HG03520 (cell line): ENCODE data around the gene RASGEF1B.
A peak's percentile ranks its signal among the peaks of the same experiment; 100 is the strongest.
"Not testable (repeated sequence)": the region's sequence is repeated elsewhere in the genome, so short reads cannot be mapped to it uniquely, and the experiment has no call there.

Experiments used
- ATAC-seq: cut with Tn5 transposase; IDR thresholded peaks from one replicate; pipeline ENCODE4 v1.9.1; 2021; ENCODE audit warnings: mild to moderate bottlenecking, moderate library complexity; ENCODE audit not compliant: unreplicated experiment

Gene RASGEF1B

DNA sequence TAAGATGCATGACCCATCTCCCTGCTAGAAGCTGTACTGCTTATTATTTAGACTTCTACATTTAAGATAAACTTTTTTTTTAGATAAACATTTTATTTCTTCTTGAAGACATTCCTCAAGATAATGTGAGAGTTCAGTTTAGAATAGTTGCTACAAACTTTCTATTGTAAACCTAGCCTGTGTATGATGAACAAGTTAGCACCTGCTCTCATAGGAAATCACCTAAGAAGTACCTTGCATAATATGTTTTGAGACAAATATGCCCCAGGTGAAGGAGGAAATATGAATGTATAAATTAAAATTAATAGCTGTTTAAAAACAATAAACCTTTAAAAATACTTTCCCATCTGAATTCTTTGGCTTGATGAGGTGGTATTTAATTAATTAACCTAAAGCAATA, 35.6 kb downstream of the RASGEF1B start:
- no peak for ATAC-seq

DNA sequence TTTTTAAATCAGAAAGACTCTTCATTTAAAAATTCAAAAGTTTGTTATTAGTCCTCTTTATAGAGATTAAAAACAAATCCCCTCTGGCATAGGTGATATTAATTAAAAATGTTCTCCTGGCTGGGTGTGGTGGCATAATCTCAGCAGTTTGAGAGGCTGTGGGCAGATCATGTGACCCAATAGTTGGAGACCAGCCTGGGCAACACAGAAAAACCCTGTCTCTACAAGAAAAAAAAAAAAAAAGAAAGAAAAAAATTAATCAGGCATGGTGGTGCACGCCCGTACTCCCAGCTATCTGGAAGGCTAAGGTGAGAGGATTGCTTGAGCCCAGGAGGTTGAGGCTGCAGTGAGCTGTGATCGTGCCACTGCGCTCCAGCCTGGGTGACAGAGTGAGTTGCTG, 38.9 kb downstream of the RASGEF1B start:
- ATAC-seq = no peak

DNA sequence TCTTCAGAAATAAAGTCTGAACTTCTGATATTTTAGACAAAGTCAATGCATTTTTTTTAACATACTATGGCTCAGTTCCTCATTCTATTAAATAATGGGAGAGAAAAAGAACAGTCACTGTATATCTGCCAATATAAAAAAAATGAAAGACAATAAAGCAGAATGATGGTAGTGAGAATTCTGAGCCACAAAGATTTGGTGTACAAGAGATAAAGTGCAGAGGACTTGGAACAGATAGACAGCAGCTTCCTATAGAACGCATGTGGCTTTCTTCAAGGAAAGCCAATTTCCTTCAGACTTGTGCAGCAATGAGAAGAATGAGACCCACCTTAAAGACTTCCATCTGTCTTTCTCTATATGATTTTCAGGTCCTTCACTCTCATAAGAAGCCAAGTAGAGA, 39.7 kb downstream of the RASGEF1B start:
- ATAC-seq = no peak

DNA sequence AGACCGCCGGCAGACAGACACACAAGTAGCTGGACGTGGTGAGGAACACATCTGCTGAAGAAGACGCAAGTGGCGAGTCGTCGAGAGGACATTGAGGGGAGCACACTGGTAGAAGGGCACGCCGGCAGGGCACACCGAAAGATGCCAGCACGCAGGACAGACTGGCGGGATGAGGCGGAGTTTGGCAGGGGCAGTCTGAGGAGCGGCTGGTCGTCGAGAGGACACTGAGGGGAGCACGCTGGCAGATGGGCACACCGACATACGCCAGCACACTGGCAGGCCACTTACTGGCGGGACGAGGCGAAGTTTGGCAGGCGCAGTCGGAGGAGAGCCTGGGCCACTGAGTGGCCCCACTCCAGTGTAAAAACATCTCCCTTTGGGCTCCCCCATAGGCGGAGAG, 42.1 kb downstream of the RASGEF1B start:
- no peak for ATAC-seq

GRCh38 chr4:81429031-81429430, 42.7 kb downstream of the RASGEF1B start:
- no peak for ATAC-seq

- no peak for ATAC-seq
Observed at GRCh38 chr4:81428002-81428401, 43.7 kb downstream of the RASGEF1B start.

- no peak for ATAC-seq
Observed at GRCh38 chr4:81427344-81427821, 44.3 kb downstream of the RASGEF1B start.

DNA sequence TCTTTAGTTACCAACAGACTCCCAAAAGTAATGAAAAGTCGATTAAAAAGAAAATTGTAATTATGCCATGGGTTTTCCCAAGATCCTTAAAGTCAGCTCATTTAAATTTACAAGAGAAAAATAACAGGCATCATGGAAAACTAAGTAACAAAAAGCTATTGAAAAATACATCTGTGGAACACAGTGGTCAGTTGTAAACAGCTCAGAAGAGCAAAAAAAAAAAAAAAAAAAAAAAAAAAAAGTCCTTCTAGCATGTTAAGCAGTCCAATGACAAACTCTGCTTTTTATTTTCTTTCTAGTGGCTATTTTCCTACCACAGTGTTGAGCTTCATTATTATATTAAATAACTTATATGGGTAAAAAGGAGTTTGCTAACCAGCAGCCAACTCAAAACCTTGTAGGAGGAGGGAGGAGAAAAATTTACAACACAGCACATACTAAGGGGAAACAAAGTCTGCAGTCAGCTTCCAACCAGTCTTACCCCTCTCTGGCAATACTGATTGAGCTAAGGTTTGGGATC, 44.9 kb downstream of the RASGEF1B start:
- no peak for ATAC-seq

- no peak for ATAC-seq
Observed at GRCh38 chr4:81424816-81425755, 46.6 kb downstream of the RASGEF1B start.

DNA sequence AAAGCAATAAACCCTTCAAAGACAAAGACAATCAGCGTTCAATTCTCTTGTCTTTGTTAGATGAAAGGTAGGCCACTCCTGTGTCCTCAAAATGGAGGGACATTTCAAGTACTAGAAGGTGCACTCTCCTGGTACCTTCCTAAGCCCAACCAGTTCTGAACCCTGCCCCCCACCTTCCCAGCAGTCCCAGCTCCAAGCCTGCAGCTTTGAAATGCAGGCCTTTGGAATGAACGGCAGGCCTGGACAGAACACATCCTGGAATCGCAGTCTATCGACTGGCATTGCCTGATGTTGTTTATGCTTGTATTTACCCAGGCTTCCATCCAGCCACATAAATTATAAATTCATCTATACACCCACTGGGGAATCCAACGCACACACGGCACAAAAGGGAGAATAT, 47.4 kb downstream of the RASGEF1B start:
- no peak for ATAC-seq

DNA sequence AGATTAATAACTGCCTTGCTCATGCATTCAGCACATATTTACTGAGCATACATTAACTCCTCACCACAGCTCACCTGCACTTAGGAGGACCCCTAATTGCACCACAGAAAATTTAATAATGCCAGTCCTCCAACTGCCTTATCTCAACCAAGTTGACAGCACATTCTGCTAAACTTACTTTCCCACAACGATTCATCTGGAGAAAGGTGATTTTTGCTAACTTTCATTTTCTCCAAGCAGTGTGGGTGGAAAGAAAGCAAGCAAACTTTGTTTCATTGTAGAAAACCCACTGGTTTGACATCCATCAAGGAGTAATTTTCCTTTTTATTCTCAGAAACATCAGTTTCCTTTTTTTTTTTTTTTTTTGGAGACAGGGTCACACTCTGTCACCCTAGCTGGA, 49.1 kb downstream of the RASGEF1B start:
- no peak for ATAC-seq

- ATAC-seq = peak; percentile 99
Observed at GRCh38 chr4:81421346-81422218, 50.1 kb downstream of the RASGEF1B start.

DNA sequence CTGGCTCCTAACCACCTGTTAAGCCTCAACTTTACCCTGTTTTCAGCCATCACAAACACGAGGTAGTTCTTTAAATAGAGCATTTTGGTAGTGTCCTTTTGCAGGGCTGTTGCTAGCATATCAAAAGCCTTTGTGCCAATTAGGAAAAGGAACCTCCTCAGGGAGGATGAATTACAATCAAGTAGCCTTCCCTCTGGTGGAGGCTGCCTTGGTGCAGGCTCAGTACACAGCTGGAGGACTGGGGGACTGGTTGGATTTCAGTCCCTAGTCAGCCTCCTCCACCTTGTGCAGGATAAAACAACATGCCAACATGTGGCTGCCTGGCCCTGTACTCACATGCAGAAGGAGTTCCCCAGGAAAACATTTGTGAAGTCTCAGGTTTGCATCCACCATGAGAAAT, 53.1 kb downstream of the RASGEF1B start:
- no peak for ATAC-seq

DNA sequence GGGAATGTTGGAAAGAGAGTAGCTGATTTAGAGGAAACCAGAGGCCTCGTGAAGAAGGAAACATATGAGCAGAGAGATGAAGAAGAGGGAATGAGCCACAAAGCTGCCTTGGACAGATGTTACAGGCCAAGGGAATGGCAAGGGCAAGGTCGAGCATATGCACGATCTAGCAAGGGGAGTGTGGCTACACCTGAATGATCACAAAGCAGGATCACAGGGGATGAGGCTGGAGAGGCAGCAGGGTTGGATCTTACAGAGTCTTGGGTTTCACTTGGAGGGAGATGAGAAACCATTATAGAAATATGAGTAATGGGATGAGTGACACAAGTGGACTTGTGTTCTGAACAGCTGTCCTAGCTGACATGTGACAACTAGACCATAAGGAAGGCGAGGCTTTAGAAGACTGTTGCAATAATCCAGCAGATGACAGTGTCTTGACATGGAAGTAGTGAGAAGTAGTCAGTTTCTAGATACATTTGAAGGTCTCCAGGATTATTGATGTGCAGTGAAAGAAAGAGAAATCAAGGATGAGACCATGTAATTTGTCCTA, 58.7 kb downstream of the RASGEF1B start:
- ATAC-seq = no peak

DNA sequence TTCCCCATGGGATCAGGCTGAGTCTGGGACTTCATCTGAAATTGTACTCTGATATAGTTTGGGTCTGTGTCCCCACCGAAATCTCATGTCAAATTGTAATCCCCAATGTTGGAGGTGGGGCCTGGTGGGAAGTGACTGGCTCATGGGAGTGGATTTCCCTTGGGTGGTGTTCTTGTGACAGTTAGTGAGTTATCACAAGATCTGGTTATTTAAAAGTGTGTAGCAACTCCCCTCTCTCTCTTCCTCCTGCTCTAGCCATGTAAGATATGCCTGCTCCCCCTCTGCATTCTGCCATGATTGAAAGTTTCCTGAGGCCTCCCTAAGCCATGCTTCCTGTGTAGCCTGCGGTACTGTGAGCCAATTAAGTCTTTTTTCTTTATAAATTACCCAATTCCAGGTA, 61.0 kb downstream of the RASGEF1B start:
- no peak for ATAC-seq

GRCh38 chr4:81409836-81410235, 61.9 kb downstream of the RASGEF1B start:
- ATAC-seq = no peak

- ATAC-seq = no peak
Observed at GRCh38 chr4:81408341-81408740, 63.4 kb downstream of the RASGEF1B start.

GRCh38 chr4:81407726-81408125, 64.0 kb downstream of the RASGEF1B start:
- ATAC-seq = no peak

- ATAC-seq = not testable (repeated sequence)
Observed at GRCh38 chr4:81406481-81406880, 65.2 kb downstream of the RASGEF1B start.

GRCh38 chr4:81405900-81406401, 65.8 kb downstream of the RASGEF1B start:
- peak; percentile 81 for ATAC-seq

DNA sequence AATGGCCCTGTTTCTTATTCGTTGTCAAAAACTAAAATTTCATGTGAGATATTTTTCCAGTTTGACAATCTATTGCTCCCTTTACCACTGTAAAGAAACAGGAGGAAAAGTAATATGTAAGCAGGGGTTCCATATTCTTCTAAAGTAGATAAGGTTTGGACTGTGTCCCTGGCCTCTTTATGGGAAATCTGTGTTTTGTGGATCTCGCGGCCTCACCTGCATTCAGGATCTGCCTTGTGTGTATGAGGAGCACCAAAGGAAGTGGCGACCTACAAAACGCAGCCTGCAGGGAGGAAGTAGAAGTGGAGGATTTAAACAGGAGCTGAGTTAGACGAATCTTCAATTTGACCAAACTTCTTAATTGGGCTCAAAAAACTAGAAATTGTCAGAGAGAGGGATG, 67.0 kb downstream of the RASGEF1B start:
- no peak for ATAC-seq
